HFFc6 (cell line): ENCODE measurements around the gene ARSI. TPM values are rescaled to one million over a fixed set of nuclear protein-coding genes. Genes with fewer than 3 reads are reported as not detected.

Experiments
- DNase-seq: peaks from one replicate; pipeline ENCODE4 v3.0.0-alpha.2; 2018
- H3K27ac Mint-ChIP-seq: 2 replicates; pipeline ENCODE4 v1.8.0; 2020; ENCODE audit warnings: mild to moderate bottlenecking, mixed read lengths
- H3K27me3 Mint-ChIP-seq: 2 replicates; pipeline ENCODE4 v1.8.0; 2021; ENCODE audit warnings: mild to moderate bottlenecking, moderate library complexity, mixed read lengths; ENCODE audit not compliant: insufficient read depth
- H3K36me3 Mint-ChIP-seq: 2 replicates; pipeline ENCODE4 v1.8.0; 2021; ENCODE audit warnings: low read depth, mixed read lengths
- H3K4me1 Mint-ChIP-seq: 2 replicates; pipeline ENCODE4 v1.8.0; 2020; ENCODE audit warnings: low read depth, mixed read lengths
- H3K4me3 Mint-ChIP-seq: 2 replicates; pipeline ENCODE4 v1.8.0; 2020; ENCODE audit warnings: mild to moderate bottlenecking, moderate library complexity, mixed read lengths
- H3K9me3 Mint-ChIP-seq: 2 replicates; pipeline ENCODE4 v1.8.0; 2020; ENCODE audit warnings: mild to moderate bottlenecking, mixed read lengths
- CTCF ChIP-seq: fragments of 200-600 bp; sonication (generic); IDR thresholded peaks from 2 replicates; pipeline ENCODE4 v1.5.0; 2021; ENCODE audit warnings: antibody characterized with exemption, mild to moderate bottlenecking
- long read RNA-seq: library from polyadenylated mRNA; unstranded; transcript quantifications from one replicate; pipeline ENCODE4 v2.0.0, GENCODE V29; 2019
- total RNA-seq, 6 experiments: library from RNA; stranded (reverse); fragmentation: NEBNext Ultra II Directional; extraction: Animal tissue kit (Norgen Biotek cat#: 25700); gene quantifications; 2 replicates in 1 of 6; 3 replicates in 5 of 6; pipeline ENCODE4 v1.2.3, GENCODE V29; 2021

ARSI gene
- 1 to 10 TPM; 4.6 to 6.7 (median 4.9) TPM for total RNA-seq
- long read RNA-seq, transcript ARSI-201 (2 exons, 3,161 nt) = major isoform, 5 of 5 reads
- long read RNA-seq, partial matches to known transcripts = 0 of 5 reads
- long read RNA-seq, other reads (novel, unspliced or antisense) = 0 of 5 reads

- no peaks in the 10 kb centered on the region for H3K36me3 Mint-ChIP-seq
- H3K4me3 Mint-ChIP-seq = peak within 1 kb of the TSS; percentile 81
- no peak for DNase-seq
- peak; percentile 69 for TF ChIP-seq CTCF
- no peaks in the 10 kb centered on the region for H3K27me3 Mint-ChIP-seq
- H3K9me3 Mint-ChIP-seq = no peaks in the 10 kb centered on the region
- H3K4me1 Mint-ChIP-seq = peaks cover 68% of the 10 kb centered on the region
- peak within 1 kb of the TSS; percentile 96 for H3K27ac Mint-ChIP-seq
Measured at GRCh38 chr5:150302301-150303069, at the start of gene ARSI. TSS of gene ARSI (minus strand) at chr5:150302905. CDS start at chr5:150302373, 532 bp downstream.

GRCh38 chr5:150350524-150351344 lies 48.0 kb upstream of the ARSI start:
- peak; percentile 71 for DNase-seq
- TF ChIP-seq CTCF = peak; percentile 92
- Mint-ChIP-seq H3K4me3 (no peak overlapping the region), H3K27me3 (peaks cover under 1% of the 10 kb centered on the region), H3K9me3 (no peaks in the 10 kb centered on the region), H3K4me1 (peaks cover 30% of the 10 kb centered on the region), H3K27ac (peak overlapping the region; percentile 34; the same call in 1 of the 2 replicates), H3K36me3 (no peaks in the 10 kb centered on the region)

- Mint-ChIP-seq H3K4me3 (no peak overlapping the region), H3K27me3 (peaks cover 2% of the 10 kb centered on the region), H3K36me3 (no peaks in the 10 kb centered on the region), H3K27ac (no peak overlapping the region), H3K4me1 (peaks cover 30% of the 10 kb centered on the region), H3K9me3 (no peaks in the 10 kb centered on the region)
- no peak for DNase-seq
- TF ChIP-seq CTCF = no peak
Measured at GRCh38 chr5:150349681-150350275, 47.1 kb upstream of the ARSI start.

GRCh38 chr5:150347451-150347850 lies 44.7 kb upstream of the ARSI start:
- TF ChIP-seq CTCF = no peak
- H3K4me1 Mint-ChIP-seq = peaks cover 24% of the 10 kb centered on the region
- H3K27ac Mint-ChIP-seq = no peak overlapping the region
- peaks cover 2% of the 10 kb centered on the region; the same call in 1 of the 2 replicates for H3K27me3 Mint-ChIP-seq
- H3K36me3 Mint-ChIP-seq = no peaks in the 10 kb centered on the region
- H3K4me3 Mint-ChIP-seq = no peak overlapping the region
- no peak for DNase-seq
- H3K9me3 Mint-ChIP-seq = no peaks in the 10 kb centered on the region

GRCh38 chr5:150347003-150347402 lies 44.3 kb upstream of the ARSI start:
- DNase-seq = no peak
- Mint-ChIP-seq H3K27ac (no peak overlapping the region), H3K36me3 (no peaks in the 10 kb centered on the region), H3K9me3 (no peaks in the 10 kb centered on the region), H3K27me3 (peaks cover 2% of the 10 kb centered on the region; the same call in 1 of the 2 replicates), H3K4me1 (peaks cover 24% of the 10 kb centered on the region), H3K4me3 (no peak overlapping the region)
- no peak for TF ChIP-seq CTCF
